ENCODE results near the gene ELMO2.

Gene ELMO2

GRCh38 chr20:46351357-46352058 is 54.9 kb downstream of the ELMO2 start:
- no peak for DNase-seq (ENCODE audit: low read depth, low spot score)

- DNase-seq (ENCODE audit: low read depth, low spot score) = no peak
These were observed 55.5 kb downstream of the ELMO2 start for GRCh38 chr20:46350986-46351267.

- peak; percentile 71 for DNase-seq (ENCODE audit: low read depth, low spot score)
These were observed 56.0 kb downstream of the ELMO2 start for GRCh38 chr20:46350201-46350985.

DNA sequence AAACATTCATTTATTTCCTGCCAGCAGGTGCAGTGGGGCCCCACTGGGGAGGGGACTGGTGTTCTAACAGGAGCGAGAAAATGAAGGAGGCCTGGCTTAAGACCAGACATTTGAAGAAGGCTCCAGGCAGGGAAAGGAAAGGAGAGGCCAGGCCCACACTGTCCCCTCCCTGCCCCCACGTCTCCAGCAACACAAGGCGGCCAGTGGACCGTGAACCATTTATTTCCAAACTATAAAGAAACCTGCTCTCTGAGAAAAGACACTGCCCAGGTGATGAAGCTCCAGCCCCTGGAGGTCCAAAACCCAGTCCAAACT is 56.7 kb downstream of the ELMO2 start:
- no peak for DNase-seq (ENCODE audit: low read depth, low spot score)

DNA sequence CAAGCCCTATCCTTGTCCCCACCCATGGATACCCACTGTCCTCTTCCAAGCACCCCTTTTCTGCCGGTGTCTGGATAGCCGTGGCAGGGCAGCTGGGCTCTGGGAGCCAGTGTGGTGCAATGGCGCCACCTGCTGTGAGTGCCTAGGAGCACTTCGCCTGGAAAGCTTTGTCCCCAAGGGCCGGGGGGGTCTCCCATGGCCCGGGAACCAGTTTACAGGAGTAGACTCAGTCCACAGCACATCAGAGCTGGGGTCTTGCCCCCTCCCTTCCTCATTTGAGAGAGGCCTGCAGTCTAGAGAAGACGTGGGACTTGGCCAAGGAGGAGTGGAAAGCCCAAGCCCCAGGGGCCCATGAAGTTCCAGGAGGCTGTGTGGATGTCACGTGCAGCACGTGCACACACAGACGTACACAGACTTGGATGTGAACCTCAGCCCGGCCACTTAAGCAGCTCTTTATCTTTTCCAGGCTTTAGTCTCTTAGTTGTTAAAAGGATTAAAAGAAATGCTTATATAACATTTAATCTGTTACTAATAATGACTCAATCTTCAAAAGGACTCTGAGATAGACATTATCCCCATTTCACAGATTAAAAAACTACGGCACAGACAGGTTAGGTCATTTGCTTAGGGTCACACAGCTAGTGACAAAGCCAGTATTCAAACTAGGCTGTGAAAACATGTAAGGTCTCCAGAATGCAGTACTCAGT is 57.2 kb downstream of the ELMO2 start:
- no peak for DNase-seq (ENCODE audit: low read depth, low spot score)

DNA sequence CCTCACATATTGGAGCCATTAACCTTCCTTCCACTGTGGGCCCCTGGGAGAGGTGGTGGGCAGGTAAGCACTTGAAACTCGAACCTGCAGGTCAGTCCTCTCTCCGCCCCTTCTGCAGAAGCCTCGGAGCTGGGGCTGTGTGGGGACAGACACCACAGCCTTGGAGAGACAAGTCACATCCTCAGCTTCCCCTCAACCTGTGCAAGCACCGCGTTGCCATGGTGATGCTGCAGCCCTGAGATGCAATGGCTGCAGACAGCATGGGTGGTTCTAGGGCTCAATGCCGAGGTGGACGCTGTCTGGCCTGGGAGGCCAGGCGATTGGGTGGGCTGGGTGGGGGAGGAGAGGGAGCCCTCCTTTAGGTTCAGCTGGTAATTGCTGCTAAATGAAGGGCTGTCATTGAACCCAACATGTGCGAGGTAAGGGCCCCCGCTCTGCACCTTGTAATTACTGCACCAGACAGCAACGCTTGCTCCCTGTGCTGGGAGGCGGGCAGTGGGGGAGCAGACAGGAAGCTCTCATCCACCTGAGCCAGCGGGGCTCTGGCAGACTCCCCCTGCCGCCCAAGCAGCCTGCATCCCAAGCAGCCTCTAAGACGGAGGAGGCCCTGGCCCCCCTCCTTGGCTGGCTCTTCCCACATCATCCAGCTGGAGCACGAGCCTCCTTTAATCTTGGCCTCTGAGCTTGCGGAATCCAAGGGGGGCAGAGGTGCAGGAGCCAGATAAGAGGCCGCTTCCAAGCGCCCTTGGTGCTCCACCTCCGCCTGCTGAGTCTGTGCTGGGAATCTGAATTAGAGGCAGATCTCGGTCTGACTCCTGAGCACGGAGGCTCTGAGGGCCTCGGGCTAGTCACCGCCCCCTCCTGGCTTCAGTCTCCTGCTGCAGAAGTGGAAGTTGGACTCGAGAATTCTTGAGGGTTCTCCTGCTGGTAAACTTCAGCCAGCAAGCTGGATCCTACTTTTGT is 58.3 kb downstream of the ELMO2 start:
- no peak for DNase-seq (ENCODE audit: low read depth, low spot score)

- no peak for DNase-seq (ENCODE audit: low read depth, low spot score)
These were observed 59.6 kb downstream of the ELMO2 start for GRCh38 chr20:46346770-46347169.

DNA sequence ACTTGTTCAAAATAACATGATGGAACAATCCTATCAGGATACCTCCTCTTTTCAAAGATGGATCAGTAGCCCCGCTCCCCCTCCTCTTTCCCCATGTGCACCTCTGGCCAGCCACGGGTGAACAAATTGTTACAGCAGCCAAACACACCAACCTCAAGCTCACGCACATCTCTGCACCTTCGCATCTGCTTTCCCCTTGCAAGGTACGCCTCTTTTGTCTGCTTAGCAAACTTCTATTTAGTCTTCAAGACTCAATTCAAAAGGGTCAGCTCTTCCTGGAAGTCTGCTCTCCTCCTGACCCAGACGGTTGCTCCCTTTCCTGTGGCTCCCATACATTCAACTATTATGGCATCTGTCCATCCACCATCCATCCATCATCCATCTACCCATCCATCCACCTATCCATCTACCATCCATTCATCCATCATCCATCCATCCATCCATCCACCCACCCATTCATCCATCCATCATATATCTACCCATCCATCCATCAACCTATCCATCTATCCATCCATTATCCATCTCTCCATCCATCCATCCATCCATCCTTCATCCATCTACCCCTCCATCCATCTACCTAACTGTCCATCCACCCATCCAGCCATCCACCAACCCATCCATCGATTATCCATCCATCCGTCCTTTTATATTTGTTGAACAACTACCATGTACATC is 61.8 kb downstream of the ELMO2 start:
- no peak for DNase-seq (ENCODE audit: low read depth, low spot score)

GRCh38 chr20:46343975-46344357 is 62.4 kb downstream of the ELMO2 start:
- no peak for DNase-seq (ENCODE audit: low read depth, low spot score)

GRCh38 chr20:46343348-46343974 is 63.0 kb downstream of the ELMO2 start:
- DNase-seq (ENCODE audit: low read depth, low spot score) = no peak

DNA sequence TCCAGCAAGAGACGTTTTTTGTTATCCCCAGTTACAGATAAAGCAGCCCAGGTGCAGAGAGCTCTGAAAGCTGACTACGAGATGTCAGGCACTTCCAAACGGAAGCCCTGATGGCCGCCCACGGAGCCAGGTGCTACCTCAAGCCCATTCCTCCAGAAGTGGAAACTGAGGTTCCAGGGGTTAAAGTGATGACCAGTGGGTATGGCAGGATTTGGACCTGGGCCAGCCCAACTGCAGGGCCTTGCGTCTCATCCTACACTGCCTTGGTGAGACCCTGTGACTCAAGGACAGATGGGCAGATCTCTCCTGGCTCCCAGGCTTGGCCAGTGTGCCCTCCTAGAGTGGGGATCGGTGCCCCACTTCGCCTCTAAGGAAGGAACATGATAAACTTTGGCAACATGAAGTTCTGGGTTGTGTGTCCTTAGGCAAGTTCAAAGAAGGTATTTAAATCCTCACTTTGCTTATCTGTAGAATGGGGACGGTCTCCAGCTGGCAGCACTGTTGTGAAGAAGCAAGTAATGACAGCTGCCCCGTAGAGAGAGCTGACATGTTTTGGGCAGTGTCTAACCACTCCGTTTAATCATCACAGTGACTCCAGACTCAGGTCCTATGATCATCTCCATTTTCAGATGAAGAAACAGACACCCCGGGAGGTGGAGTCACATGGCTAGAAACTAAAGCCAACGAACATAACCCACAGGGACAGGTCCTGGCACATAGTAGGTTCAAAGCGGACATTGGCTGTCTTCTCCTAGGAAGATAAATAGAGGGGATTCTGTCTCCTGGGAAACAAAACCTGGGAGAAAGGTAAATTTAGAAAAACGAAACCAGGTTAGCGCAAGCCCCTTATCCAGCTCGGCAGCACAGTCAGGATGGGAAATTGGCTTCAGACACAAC is 63.7 kb downstream of the ELMO2 start:
- DNase-seq (ENCODE audit: low read depth, low spot score) = no peak

- DNase-seq (ENCODE audit: low read depth, low spot score) = no peak
These were observed 64.4 kb downstream of the ELMO2 start for GRCh38 chr20:46342010-46342378.

- no peak for DNase-seq (ENCODE audit: low read depth, low spot score)
These were observed 65.1 kb downstream of the ELMO2 start for GRCh38 chr20:46341074-46342009.

GRCh38 chr20:46339037-46339436 is 67.4 kb downstream of the ELMO2 start:
- DNase-seq (ENCODE audit: low read depth, low spot score) = no peak

DNA sequence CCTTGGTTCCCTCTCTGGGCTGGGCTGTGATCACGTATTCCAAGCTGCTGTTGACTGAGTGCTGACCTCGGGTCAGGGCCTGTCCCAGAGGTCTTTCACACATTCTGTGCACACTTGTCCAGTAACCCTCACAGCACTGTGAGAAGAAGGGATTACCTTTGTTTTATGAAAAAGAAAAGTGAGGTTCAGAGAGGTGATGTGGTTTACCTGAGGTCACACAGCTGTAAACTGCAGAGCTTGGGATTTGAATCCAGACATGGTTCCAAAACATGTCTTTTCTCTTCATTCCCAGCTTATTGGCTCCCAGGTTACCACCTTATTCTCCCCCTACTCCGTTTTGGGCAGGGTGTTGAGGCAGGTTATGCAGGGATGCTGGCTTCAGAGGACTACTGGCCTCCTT is 69.7 kb downstream of the ELMO2 start:
- no peak for DNase-seq (ENCODE audit: low read depth, low spot score)

- DNase-seq (ENCODE audit: low read depth, low spot score) = no peak
These were observed 72.0 kb downstream of the ELMO2 start for GRCh38 chr20:46334303-46334904.

GRCh38 chr20:46333161-46333991 is 73.0 kb downstream of the ELMO2 start:
- DNase-seq (ENCODE audit: low read depth, low spot score) = no peak

Data from brain pericyte (primary cell).